Measurements from ENCODE around the gene GTF2A2.

GTF2A2 gene

DNA sequence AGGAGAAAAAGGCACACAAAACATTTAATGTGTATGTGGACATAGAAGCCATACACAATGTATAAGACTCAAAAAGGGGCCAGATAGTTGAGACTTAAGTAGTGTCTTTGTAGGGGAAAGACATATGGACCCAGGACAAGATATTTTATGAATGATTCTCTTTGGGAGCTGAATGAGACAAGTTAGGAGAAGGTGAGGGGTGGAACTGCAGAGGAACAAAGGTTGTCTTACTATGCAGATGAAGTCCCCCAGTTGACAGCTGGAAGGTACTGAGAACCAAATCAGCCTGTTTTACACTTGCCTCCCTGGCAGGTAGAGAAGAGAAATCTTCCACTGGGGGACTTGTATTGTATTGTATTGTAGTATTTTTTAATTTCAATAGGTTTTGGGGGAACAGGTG, 60.7 kb downstream of the GTF2A2 start:
- no peak for DNase-seq

GRCh38 chr15:59595434-59595915, 61.8 kb downstream of the GTF2A2 start:
- no peak for DNase-seq

GRCh38 chr15:59594991-59595390, 62.3 kb downstream of the GTF2A2 start:
- no peak for DNase-seq

GRCh38 chr15:59594493-59594942, 62.8 kb downstream of the GTF2A2 start:
- DNase-seq, result no peak

DNA sequence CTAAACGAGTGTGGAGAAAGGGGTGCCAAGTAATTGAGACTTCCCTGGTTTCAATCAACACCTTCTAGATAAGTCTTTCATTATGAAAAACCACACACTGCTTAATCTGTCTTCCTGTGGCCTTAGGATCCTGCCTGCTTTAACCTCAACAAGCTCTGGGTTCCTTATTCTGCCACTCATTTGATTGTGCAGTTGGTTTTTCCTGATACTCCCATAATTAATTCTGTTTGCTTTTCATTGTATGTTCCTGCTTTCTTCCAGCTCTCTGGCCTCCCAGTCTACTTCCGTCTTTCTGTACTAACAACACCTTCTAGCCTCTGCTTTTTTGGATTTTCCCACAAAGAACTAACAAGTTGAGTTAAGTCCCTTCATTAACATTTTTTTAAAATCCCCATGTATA, 66.0 kb downstream of the GTF2A2 start:
- DNase-seq, result no peak

- no peak for DNase-seq
These were observed 67.3 kb downstream of the GTF2A2 start for GRCh38 chr15:59590027-59590426.
